Uterus (tissue), 4 donors: ENCODE measurements around the gene CXorf65. TPM values are rescaled to one million over a fixed set of nuclear protein-coding genes. Genes with fewer than 3 reads are reported as not detected.

Experiments used
- DNase-seq, 2 donors: peaks; one replicate each; pipeline ENCODE4 v3.0.0-alpha.2; 2019 to 2020
- H3K27ac ChIP-seq, 2 donors: fragments of 200-600 bp; sonication (generic); 1 replicate in 1 of 2; 2 replicates in 1 of 2; pipeline ENCODE4 v1.5.1; 2016 to 2018
- H3K27me3 ChIP-seq, 2 donors: fragments of 200-600 bp; sonication (generic); one replicate each; pipeline ENCODE4 v1.5.1; 2018 to 2019; ENCODE audit warnings: control low read depth in 1 of 2
- H3K36me3 ChIP-seq, 2 donors: fragments of 200-600 bp; sonication (generic); one replicate each; pipeline ENCODE4 v1.5.1; 2019; ENCODE audit warnings: control low read depth in 1 of 2
- H3K4me1 ChIP-seq, 2 donors: fragments of 200-600 bp; sonication (generic); one replicate each; pipeline ENCODE4 v1.5.1; 2018 to 2019; ENCODE audit warnings: control low read depth in 1 of 2
- H3K4me3 ChIP-seq, 2 donors: fragments of 200-600 bp; sonication (generic); 1 replicate in 1 of 2; 2 replicates in 1 of 2; pipeline ENCODE4 v1.5.1; 2018 to 2019; ENCODE audit warnings: mild to moderate bottlenecking in 1 of 2
- H3K9me3 ChIP-seq, 2 donors: fragments of 200-600 bp; sonication (generic); one replicate each; pipeline ENCODE4 v1.5.1; 2019; ENCODE audit warnings: control low read depth in 1 of 2
- POLR2A ChIP-seq, 2 donors: fragments of 450-650 bp; IDR thresholded peaks; one replicate each; pipeline ENCODE4 v1.6.1; 2016; ENCODE audit warnings: antibody characterized with exemption in 2 of 2, mild to moderate bottlenecking in 1 of 2, moderate library complexity in 1 of 2
- intact Hi-C: fragments of 100-400 bp; cut with DNase I; formaldehyde crosslinking; loops from one replicate; pipeline ENCODE4 v1.15.1; 2023; ENCODE audit warnings: low total_unique reads
- total RNA-seq, 4 donors: library from RNA; depleted of rRNA in 3 of 4; stranded (reverse); fragments of >200 nt in 3 of 4; gene quantifications; one replicate each; pipeline versions ENCODE4 v1.1.0 to v1.2.4, GENCODE V29; 2014 to 2023
- TF ChIP-seq, protein P1 (sequence below), 4 experiments: fragments of 200-600 bp in 2 of 4; fragments of 450-650 bp in 2 of 4; sonication (generic) in 2 of 4; IDR thresholded peaks; one replicate each; pipeline ENCODE4 v1.5.1; 2016 to 2019; ENCODE audit warnings: antibody characterized with exemption in 4 of 4, mild to moderate bottlenecking in 2 of 4, moderate library complexity in 1 of 4
- donor health status: DM: yes; HTN: yes; CAD: no.

Gene CXorf65
- total RNA-seq, 4 donors from 2014 or later, result 1.1 TPM; not detected in 3

DNA sequence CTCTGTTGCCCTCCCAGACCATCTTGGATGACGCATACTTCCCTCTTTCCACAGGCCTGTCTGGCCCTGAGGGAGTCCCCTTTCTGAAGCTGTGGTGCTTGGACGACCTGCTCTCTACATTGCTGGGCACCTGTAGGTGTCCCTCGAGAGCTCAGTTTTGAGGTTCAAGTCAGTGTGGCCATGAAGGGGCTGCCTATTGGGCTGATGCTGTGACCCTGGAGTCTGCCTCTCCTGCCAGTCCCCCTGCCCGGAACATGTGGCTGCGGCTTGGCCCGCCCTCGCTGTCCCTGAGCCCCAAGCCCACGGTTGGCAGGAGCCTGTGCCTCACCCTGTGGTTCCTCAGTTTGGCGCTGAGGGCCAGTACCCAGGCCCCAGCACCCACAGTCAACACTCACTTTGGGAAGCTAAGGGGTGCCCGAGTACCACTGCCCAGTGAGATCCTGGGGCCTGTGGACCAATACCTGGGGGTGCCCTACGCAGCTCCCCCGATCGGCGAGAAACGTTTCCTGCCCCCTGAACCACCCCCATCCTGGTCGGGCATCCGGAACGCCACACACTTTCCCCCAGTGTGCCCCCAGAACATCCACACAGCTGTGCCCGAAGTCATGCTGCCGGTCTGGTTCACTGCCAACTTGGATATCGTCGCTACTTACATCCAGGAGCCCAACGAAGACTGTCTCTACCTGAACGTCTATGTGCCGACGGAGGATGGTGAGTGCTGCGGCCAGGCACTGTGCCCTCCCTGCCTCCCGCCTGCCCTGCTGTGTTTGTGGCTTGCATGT lies 41.1 kb upstream of the CXorf65 start:
- DNase-seq, result no peak
- H3K36me3 ChIP-seq, result no peaks in the 10 kb centered on the region
- intact Hi-C loops, result no loop called here
- no peak overlapping the region for H3K27ac ChIP-seq
- no peak overlapping the region for H3K4me3 ChIP-seq
- H3K9me3 ChIP-seq, result no peaks in the 10 kb centered on the region
- H3K4me1 ChIP-seq, result no peaks in the 10 kb centered on the region
- TF ChIP-seq, protein P1, sequence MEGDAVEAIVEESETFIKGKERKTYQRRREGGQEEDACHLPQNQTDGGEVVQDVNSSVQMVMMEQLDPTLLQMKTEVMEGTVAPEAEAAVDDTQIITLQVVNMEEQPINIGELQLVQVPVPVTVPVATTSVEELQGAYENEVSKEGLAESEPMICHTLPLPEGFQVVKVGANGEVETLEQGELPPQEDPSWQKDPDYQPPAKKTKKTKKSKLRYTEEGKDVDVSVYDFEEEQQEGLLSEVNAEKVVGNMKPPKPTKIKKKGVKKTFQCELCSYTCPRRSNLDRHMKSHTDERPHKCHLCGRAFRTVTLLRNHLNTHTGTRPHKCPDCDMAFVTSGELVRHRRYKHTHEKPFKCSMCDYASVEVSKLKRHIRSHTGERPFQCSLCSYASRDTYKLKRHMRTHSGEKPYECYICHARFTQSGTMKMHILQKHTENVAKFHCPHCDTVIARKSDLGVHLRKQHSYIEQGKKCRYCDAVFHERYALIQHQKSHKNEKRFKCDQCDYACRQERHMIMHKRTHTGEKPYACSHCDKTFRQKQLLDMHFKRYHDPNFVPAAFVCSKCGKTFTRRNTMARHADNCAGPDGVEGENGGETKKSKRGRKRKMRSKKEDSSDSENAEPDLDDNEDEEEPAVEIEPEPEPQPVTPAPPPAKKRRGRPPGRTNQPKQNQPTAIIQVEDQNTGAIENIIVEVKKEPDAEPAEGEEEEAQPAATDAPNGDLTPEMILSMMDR (IDR thresholded peaks at IDR 0.05), result no peak
- TF ChIP-seq POLR2A (IDR thresholded peaks at IDR 0.05), result no peak
- no peaks in the 10 kb centered on the region for H3K27me3 ChIP-seq

DNA sequence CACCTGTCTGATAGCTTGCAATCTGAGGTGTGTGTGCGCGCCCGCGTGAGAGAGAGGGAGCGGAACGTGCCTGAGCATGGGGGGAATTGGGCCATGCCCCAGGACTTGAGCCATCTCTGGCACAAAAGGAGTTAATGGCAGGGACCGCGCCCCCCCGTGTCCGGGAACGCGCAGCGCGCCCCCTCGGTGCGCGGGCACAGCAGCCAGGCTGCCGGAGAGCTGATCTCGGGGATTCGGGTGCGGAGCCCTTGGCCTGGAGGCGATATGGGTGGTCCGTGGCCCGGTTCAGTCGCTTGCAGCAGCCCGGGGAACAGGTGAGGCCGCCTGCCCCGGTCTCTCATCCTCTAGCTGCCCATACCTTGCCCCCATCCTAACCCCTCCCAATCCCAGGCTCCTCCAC lies 38.1 kb upstream of the CXorf65 start, which contains the start of gene NLGN3:
Gene NLGN3, plus strand, starts transcription at position 191 of the 400 bp plus-strand sequence. CDS start 2,909 bp downstream, outside the sequence.
- no peak for DNase-seq
- no peaks in the 10 kb centered on the region for H3K4me1 ChIP-seq
- no peaks in the 10 kb centered on the region for H3K9me3 ChIP-seq
- H3K36me3 ChIP-seq, result no peaks in the 10 kb centered on the region
- no peaks in the 10 kb centered on the region for H3K27me3 ChIP-seq
- intact Hi-C loops, result no loop called here
- H3K27ac ChIP-seq, result no peak within 1 kb of the TSS
- H3K4me3 ChIP-seq, result peak within 1 kb of the TSS; percentile 11 to 20
- no peak for TF ChIP-seq POLR2A (IDR thresholded peaks at IDR 0.05)
- TF ChIP-seq, protein P1 (IDR thresholded peaks at IDR 0.05), result no peak

DNA sequence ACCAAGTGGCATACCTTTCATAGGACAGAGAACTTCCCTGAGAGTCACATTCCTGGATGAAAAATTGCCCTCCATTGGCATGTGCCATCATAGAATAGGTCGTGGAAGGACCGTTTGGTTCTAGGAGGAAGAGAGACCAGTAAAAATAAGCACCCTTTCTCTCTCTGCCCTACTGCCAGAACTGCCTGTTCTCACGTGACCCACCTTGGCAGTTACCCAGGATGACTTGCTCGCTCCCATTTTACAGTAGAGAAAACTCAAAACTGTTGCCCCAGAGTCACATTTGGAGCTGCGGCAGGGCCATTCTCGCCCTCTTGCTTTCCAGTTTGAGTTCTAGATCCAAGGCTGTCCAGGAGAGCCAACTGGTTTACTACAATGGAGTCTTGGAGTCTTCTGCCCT lies 37.0 kb upstream of the CXorf65 start:
- no peak overlapping the region for H3K4me3 ChIP-seq
- H3K4me1 ChIP-seq, result no peaks in the 10 kb centered on the region
- peak; percentile 54 to 58 for DNase-seq
- intact Hi-C loops, result no loop called here
- peak overlapping the region in 1 of 2 donors; percentile 21 for H3K27ac ChIP-seq
- no peaks in the 10 kb centered on the region for H3K36me3 ChIP-seq
- no peaks in the 10 kb centered on the region for H3K27me3 ChIP-seq
- H3K9me3 ChIP-seq, result no peaks in the 10 kb centered on the region
- TF ChIP-seq POLR2A (IDR thresholded peaks at IDR 0.05), result no peak
- TF ChIP-seq, protein P1 (IDR thresholded peaks at IDR 0.05), result no peak

DNA sequence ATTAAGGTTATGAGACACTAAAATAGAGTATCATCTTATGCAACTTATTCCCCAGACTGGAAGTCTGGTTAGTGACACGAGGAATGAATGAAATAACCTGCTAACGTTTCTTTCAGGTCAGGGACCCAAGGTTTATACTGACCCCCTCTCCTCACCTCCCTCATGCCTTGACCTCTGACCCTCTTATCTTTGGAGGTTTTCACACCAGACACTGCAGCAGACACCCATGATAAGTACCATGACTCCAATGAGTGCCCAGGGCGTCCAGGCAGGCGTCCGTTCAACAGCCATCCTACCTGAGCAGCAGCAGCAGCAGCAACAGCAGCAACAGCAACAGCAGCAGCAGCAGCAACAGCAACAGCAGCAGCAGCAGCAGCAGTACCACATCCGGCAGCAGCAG lies 33.9 kb upstream of the CXorf65 start:
- Histone ChIP-seq H3K27ac (no peak overlapping the region), H3K4me1 (no peaks in the 10 kb centered on the region), H3K4me3 (no peak overlapping the region), H3K36me3 (no peaks in the 10 kb centered on the region), H3K9me3 (no peaks in the 10 kb centered on the region), H3K27me3 (no peaks in the 10 kb centered on the region)
- DNase-seq, result no peak
- no peak for TF ChIP-seq POLR2A (IDR thresholded peaks at IDR 0.05)
- TF ChIP-seq, protein P1 (IDR thresholded peaks at IDR 0.05), result no peak
- intact Hi-C loops, result no loop called here

DNA sequence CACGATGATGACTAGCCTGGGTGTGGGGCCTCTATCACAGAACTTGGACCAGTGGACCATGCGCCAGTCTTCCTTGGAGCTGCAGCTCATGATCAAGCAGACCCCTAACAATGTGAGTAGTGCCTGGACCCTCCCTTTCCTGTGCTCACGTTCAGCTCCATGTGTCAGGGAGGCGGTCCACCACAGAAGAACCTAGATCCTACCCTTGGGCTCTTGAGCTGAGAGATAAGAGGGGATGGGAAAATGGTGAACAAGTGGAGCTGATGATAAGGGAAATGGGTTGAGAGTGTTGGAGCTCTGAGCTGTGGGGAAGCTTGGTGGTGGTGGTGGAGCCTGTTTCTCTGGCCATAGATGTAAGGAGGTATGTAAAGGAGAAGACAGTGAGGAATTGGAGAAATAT lies 25.0 kb upstream of the CXorf65 start:
- no peak overlapping the region for H3K4me3 ChIP-seq
- no peaks in the 10 kb centered on the region for H3K9me3 ChIP-seq
- H3K36me3 ChIP-seq, result no peaks in the 10 kb centered on the region
- intact Hi-C loops, result no loop called here
- H3K27ac ChIP-seq, result no peak overlapping the region
- no peak for TF ChIP-seq POLR2A (IDR thresholded peaks at IDR 0.05)
- TF ChIP-seq, protein P1 (IDR thresholded peaks at IDR 0.05), result no peak
- no peak for DNase-seq
- H3K4me1 ChIP-seq, result no peaks in the 10 kb centered on the region
- H3K27me3 ChIP-seq, result no peaks in the 10 kb centered on the region
